HL-60 (cell line): ENCODE results near the gene TESPA1.

Experiments used
- DNase-seq, 2 experiments: peaks; one replicate each; pipeline ENCODE4 v3.0.0-alpha.2; 2010 to 2020; ENCODE audit warnings: low read depth in 1 of 2, low spot score in 1 of 2
- H3K27ac ChIP-seq: fragments of 250-450 bp; sonication (Bioruptor Pico); replicated peaks from 2 replicates; pipeline ENCODE4 v1.5.1; 2020; ENCODE audit warnings: mild to moderate bottlenecking, moderate library complexity
- H3K27me3 ChIP-seq: fragments of 250-450 bp; sonication (Bioruptor Pico); 2 replicates; pipeline ENCODE4 v1.5.1; 2021; ENCODE audit warnings: mild to moderate bottlenecking, moderate library complexity; ENCODE audit not compliant: insufficient read depth, poor library complexity, severe bottlenecking
- H3K4me3 ChIP-seq: replicated peaks from 2 replicates; pipeline ENCODE4 v1.5.1; 2011; ENCODE audit warnings: mild to moderate bottlenecking, control low read depth, low read length; ENCODE audit not compliant: insufficient read depth
- GABPA ChIP-seq: IDR thresholded peaks from 2 replicates; pipeline ENCODE4 v1.6.1; 2012; ENCODE audit warnings: low read depth
- POLR2AphosphoS5 ChIP-seq: IDR thresholded peaks from 2 replicates; pipeline ENCODE4 v1.6.1; 2012; ENCODE audit warnings: low read depth
- SPI1 ChIP-seq: IDR thresholded peaks from 2 replicates; pipeline ENCODE4 v1.6.1; 2012; ENCODE audit warnings: low read depth, mild to moderate bottlenecking, borderline replicate concordance
- TF ChIP-seq, protein P1 (sequence below): IDR thresholded peaks from one replicate; pipeline ENCODE4 v1.5.1; 2011; ENCODE audit warnings: low read length, control low read depth, inconsistent platforms; ENCODE audit not compliant: insufficient read depth
- TF ChIP-seq, protein P2 (sequence below): IDR thresholded peaks from 2 replicates; pipeline ENCODE4 v1.6.1; 2012; ENCODE audit warnings: low read depth; ENCODE audit not compliant: insufficient replicate concordance

Gene TESPA1

DNA sequence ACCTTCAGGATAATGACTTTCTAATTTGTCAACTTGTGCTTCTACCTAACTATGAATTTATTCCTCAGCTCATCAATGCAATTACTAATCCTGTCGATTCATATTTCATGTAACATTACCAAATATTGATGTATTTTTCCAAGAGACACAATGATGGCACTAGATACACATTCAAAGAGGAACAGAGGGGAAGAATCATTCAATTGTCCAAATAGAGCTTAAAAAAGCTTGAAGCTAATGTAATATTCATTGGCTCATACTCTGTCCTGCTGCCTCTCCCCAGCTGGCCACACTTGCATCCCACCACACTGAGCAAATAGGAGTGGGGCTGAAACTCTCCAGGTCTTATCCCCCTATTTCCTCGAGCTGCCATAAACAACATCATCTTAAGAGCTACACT is 9.3 kb downstream of the TESPA1 start:
- no peak for DNase-seq
- Histone ChIP-seq H3K27ac (no peak overlapping the region), H3K27me3 (no peaks in the 10 kb centered on the region), H3K4me3 (no peak overlapping the region)
- TF ChIP-seq POLR2AphosphoS5 = no peak
- TF ChIP-seq, protein P1, sequence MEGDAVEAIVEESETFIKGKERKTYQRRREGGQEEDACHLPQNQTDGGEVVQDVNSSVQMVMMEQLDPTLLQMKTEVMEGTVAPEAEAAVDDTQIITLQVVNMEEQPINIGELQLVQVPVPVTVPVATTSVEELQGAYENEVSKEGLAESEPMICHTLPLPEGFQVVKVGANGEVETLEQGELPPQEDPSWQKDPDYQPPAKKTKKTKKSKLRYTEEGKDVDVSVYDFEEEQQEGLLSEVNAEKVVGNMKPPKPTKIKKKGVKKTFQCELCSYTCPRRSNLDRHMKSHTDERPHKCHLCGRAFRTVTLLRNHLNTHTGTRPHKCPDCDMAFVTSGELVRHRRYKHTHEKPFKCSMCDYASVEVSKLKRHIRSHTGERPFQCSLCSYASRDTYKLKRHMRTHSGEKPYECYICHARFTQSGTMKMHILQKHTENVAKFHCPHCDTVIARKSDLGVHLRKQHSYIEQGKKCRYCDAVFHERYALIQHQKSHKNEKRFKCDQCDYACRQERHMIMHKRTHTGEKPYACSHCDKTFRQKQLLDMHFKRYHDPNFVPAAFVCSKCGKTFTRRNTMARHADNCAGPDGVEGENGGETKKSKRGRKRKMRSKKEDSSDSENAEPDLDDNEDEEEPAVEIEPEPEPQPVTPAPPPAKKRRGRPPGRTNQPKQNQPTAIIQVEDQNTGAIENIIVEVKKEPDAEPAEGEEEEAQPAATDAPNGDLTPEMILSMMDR = no peak
- TF ChIP-seq, protein P2, sequence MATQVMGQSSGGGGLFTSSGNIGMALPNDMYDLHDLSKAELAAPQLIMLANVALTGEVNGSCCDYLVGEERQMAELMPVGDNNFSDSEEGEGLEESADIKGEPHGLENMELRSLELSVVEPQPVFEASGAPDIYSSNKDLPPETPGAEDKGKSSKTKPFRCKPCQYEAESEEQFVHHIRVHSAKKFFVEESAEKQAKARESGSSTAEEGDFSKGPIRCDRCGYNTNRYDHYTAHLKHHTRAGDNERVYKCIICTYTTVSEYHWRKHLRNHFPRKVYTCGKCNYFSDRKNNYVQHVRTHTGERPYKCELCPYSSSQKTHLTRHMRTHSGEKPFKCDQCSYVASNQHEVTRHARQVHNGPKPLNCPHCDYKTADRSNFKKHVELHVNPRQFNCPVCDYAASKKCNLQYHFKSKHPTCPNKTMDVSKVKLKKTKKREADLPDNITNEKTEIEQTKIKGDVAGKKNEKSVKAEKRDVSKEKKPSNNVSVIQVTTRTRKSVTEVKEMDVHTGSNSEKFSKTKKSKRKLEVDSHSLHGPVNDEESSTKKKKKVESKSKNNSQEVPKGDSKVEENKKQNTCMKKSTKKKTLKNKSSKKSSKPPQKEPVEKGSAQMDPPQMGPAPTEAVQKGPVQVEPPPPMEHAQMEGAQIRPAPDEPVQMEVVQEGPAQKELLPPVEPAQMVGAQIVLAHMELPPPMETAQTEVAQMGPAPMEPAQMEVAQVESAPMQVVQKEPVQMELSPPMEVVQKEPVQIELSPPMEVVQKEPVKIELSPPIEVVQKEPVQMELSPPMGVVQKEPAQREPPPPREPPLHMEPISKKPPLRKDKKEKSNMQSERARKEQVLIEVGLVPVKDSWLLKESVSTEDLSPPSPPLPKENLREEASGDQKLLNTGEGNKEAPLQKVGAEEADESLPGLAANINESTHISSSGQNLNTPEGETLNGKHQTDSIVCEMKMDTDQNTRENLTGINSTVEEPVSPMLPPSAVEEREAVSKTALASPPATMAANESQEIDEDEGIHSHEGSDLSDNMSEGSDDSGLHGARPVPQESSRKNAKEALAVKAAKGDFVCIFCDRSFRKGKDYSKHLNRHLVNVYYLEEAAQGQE = no peak
- TF ChIP-seq SPI1 = no peak
- no peak for TF ChIP-seq GABPA

DNA sequence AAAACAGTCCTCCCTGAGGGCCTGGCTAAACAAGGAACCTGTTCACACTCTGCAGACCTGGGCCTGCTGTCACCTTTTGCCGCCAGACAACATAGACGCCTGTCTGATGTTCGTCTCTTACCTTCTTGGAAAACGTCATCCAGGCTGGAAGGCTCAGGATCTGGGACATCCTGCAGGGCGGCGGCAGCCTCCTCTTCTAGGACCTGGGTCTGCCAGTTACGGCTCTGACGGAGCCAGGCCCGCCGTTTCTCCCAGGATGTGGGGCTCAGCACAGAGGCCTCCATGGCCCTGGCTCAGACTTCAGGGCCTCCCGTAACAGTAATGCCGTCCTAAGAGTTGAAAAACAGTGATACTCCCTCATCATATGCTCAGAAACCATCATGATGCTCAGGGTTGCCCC is 10.3 kb downstream of the TESPA1 start:
- TF ChIP-seq, protein P2 = no peak
- TF ChIP-seq, protein P1 = no peak
- TF ChIP-seq GABPA (no peak), SPI1 (no peak), POLR2AphosphoS5 (no peak)
- H3K27ac ChIP-seq = no peak overlapping the region
- DNase-seq = no peak
- H3K4me3 ChIP-seq = no peak overlapping the region
- H3K27me3 ChIP-seq = no peaks in the 10 kb centered on the region

DNA sequence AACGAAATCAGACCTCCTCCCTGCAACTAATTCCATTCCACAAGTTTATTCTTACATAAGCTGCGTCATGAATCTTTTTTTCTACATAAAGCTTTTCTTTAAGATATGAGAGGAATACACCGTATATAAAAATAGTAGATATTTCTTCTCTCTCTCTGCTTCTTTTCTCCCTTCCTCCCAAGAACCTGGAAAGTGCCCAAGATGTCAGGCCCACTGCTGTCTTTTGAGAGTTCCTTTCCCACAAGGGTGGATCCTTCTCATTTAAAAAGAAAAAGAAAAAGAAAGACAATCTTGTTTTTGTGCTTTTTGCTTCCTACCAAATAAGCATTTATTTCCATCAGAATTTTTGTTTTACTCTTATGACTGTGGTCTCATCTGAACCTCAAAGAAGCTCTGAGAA is 11.0 kb downstream of the TESPA1 start:
- no peak overlapping the region for H3K27ac ChIP-seq
- TF ChIP-seq GABPA = no peak
- TF ChIP-seq POLR2AphosphoS5 = no peak
- TF ChIP-seq, protein P2 = no peak
- TF ChIP-seq SPI1 = no peak
- TF ChIP-seq, protein P1 = no peak
- H3K4me3 ChIP-seq = no peak overlapping the region
- DNase-seq = no peak
- no peaks in the 10 kb centered on the region for H3K27me3 ChIP-seq
